SK-N-MC (cell line): ENCODE data around the gene CTNNBIP1.

Source experiments
- DNase-seq: peaks from one replicate; pipeline ENCODE4 v3.0.0-alpha.2; 2011; ENCODE audit warnings: low read depth, low spot score
- H3K27ac ChIP-seq: fragments of 200-600 bp; sonication (generic); 2 replicates; pipeline ENCODE4 v1.5.1; 2016; ENCODE audit warnings: mixed run types
- H3K36me3 ChIP-seq: fragments of 200-600 bp; sonication (generic); 2 replicates; pipeline ENCODE4 v1.6.1; 2017; ENCODE audit warnings: antibody characterized with exemption, low read length, mixed read lengths; ENCODE audit not compliant: insufficient read depth
- H3K4me3 ChIP-seq: fragments of 200-600 bp; sonication (generic); 2 replicates; pipeline ENCODE4 v1.5.1; 2016
- H3K9ac ChIP-seq: fragments of 200-600 bp; sonication (generic); 2 replicates; pipeline ENCODE4 v1.8.0; 2017; ENCODE audit warnings: mixed run types, mixed read lengths; ENCODE audit not compliant: insufficient read length
- H3K9me3 ChIP-seq: fragments of 200-600 bp; sonication (generic); 2 replicates; pipeline ENCODE4 v1.6.1; 2017; ENCODE audit warnings: low read depth, mild to moderate bottlenecking, antibody characterized with exemption, low read length, moderate library complexity, mixed read lengths
- EZH2 ChIP-seq: fragments of 200-600 bp; sonication (generic); IDR thresholded peaks from one replicate; pipeline ENCODE4 v1.6.1; 2017; ENCODE audit warnings: antibody characterized with exemption
- FOXP2 ChIP-seq: optimal IDR thresholded peaks from 2 replicates; pipeline ENCODE3; 2011; ENCODE audit warnings: mild to moderate bottlenecking, moderate library complexity; ENCODE audit not compliant: insufficient read depth; ENCODE audit errors: extremely low read length, control extremely low read depth
- POLR2AphosphoS5 ChIP-seq: IDR thresholded peaks from 2 replicates; pipeline ENCODE4 v1.6.1; 2012; ENCODE audit warnings: mild to moderate bottlenecking, low read depth, low read length, borderline replicate concordance

Gene CTNNBIP1

GRCh38 chr1:9908871-9909233 lies 1.2 kb downstream of the CTNNBIP1 start:
- Histone ChIP-seq H3K4me3 (peak overlapping the region; percentile 85), H3K9ac (no peak overlapping the region), H3K9me3 (no peaks in the 10 kb centered on the region), H3K36me3 (no peaks in the 10 kb centered on the region), H3K27ac (no peak overlapping the region)
- DNase-seq = no peak
- TF ChIP-seq POLR2AphosphoS5 (no peak), FOXP2 (no peak), EZH2 (no peak)

GRCh38 chr1:9907441-9907840 lies 2.6 kb downstream of the CTNNBIP1 start:
- no peak overlapping the region for H3K27ac ChIP-seq
- DNase-seq = no peak
- H3K36me3 ChIP-seq = no peaks in the 10 kb centered on the region
- H3K9ac ChIP-seq = no peak overlapping the region
- H3K9me3 ChIP-seq = no peaks in the 10 kb centered on the region
- TF ChIP-seq FOXP2 = no peak
- no peak for TF ChIP-seq EZH2
- no peak for TF ChIP-seq POLR2AphosphoS5
- no peak overlapping the region for H3K4me3 ChIP-seq

GRCh38 chr1:9906466-9906865 lies 3.6 kb downstream of the CTNNBIP1 start:
- Histone ChIP-seq H3K36me3 (no peaks in the 10 kb centered on the region), H3K4me3 (no peak overlapping the region), H3K9ac (no peak overlapping the region), H3K9me3 (no peaks in the 10 kb centered on the region), H3K27ac (no peak overlapping the region)
- DNase-seq = no peak
- TF ChIP-seq EZH2 = no peak
- TF ChIP-seq POLR2AphosphoS5 = no peak
- no peak for TF ChIP-seq FOXP2

- Histone ChIP-seq H3K27ac (no peak overlapping the region), H3K36me3 (no peaks in the 10 kb centered on the region), H3K9ac (no peak overlapping the region), H3K9me3 (no peaks in the 10 kb centered on the region), H3K4me3 (no peak overlapping the region)
- TF ChIP-seq EZH2 (no peak), FOXP2 (no peak), POLR2AphosphoS5 (no peak)
- DNase-seq = no peak
Observed at GRCh38 chr1:9905010-9905409, 5.1 kb downstream of the CTNNBIP1 start.

- Histone ChIP-seq H3K36me3 (no peaks in the 10 kb centered on the region), H3K4me3 (no peak overlapping the region), H3K9me3 (no peaks in the 10 kb centered on the region), H3K27ac (no peak overlapping the region), H3K9ac (no peak overlapping the region)
- DNase-seq = no peak
- no peak for TF ChIP-seq FOXP2
- no peak for TF ChIP-seq EZH2
- no peak for TF ChIP-seq POLR2AphosphoS5
Observed at GRCh38 chr1:9904596-9904995, 5.5 kb downstream of the CTNNBIP1 start.

- no peak overlapping the region for H3K4me3 ChIP-seq
- H3K27ac ChIP-seq = no peak overlapping the region
- H3K36me3 ChIP-seq = no peaks in the 10 kb centered on the region
- no peaks in the 10 kb centered on the region for H3K9me3 ChIP-seq
- no peak overlapping the region for H3K9ac ChIP-seq
- no peak for DNase-seq
- TF ChIP-seq POLR2AphosphoS5 (no peak), FOXP2 (no peak), EZH2 (no peak)
Observed at GRCh38 chr1:9903801-9904527, 6.1 kb downstream of the CTNNBIP1 start.

- H3K36me3 ChIP-seq = no peaks in the 10 kb centered on the region
- no peak for DNase-seq
- H3K4me3 ChIP-seq = no peak overlapping the region
- TF ChIP-seq EZH2 = no peak
- no peaks in the 10 kb centered on the region for H3K9me3 ChIP-seq
- H3K9ac ChIP-seq = no peak overlapping the region
- no peak overlapping the region for H3K27ac ChIP-seq
Observed at GRCh38 chr1:9902060-9902452, 8.0 kb downstream of the CTNNBIP1 start.

- DNase-seq = no peak
- Histone ChIP-seq H3K27ac (no peak overlapping the region), H3K36me3 (no peaks in the 10 kb centered on the region), H3K4me3 (no peak overlapping the region), H3K9ac (no peak overlapping the region), H3K9me3 (no peaks in the 10 kb centered on the region)
- TF ChIP-seq FOXP2 = no peak
- TF ChIP-seq POLR2AphosphoS5 = no peak
- no peak for TF ChIP-seq EZH2
Observed at GRCh38 chr1:9901148-9902059, 8.7 kb downstream of the CTNNBIP1 start.
